Neural crest cell (in vitro differentiated cells): ENCODE data around the gene PPM1A. TPM values are rescaled to one million over a fixed set of nuclear protein-coding genes. Genes with fewer than 3 reads are reported as not detected.

Experiments
- DNase-seq: peaks from one replicate; pipeline ENCODE4 v3.0.0; 2021; ENCODE audit warnings: low read depth, mixed read lengths, low spot score
- H3K27ac Mint-ChIP-seq: one replicate; pipeline ENCODE4 v1.8.0; 2021; ENCODE audit warnings: mild to moderate bottlenecking, mixed read lengths; ENCODE audit not compliant: unreplicated experiment
- H3K27me3 Mint-ChIP-seq: 2 replicates; pipeline ENCODE4 v1.8.0; 2021; ENCODE audit warnings: low read depth, mild to moderate bottlenecking, mixed read lengths
- H3K36me3 Mint-ChIP-seq: 2 replicates; pipeline ENCODE4 v1.8.0; 2021; ENCODE audit warnings: low read depth, mild to moderate bottlenecking, mixed read lengths
- H3K4me1 Mint-ChIP-seq: 2 replicates; pipeline ENCODE4 v1.8.0; 2021; ENCODE audit warnings: mixed read lengths
- H3K4me3 Mint-ChIP-seq: one replicate; pipeline ENCODE4 v1.8.0; 2021; ENCODE audit warnings: mild to moderate bottlenecking, mixed read lengths
- H3K9me3 Mint-ChIP-seq: 2 replicates; pipeline ENCODE4 v1.8.0; 2021; ENCODE audit warnings: mixed read lengths
- total RNA-seq: library from RNA; stranded (reverse); gene quantifications from 2 replicates; pipeline ENCODE4 v1.2.1, GENCODE V29; 2021
- TF ChIP-seq, protein P1 (sequence below): fragments of 200-600 bp; sonication (generic); conservative IDR thresholded peaks from 2 replicates; pipeline ENCODE4 v1.5.0; 2021; ENCODE audit warnings: antibody characterized with exemption, mild to moderate bottlenecking

PPM1A gene
- total RNA-seq, 1 donor from 2014 or later, result 35.5 TPM

- Mint-ChIP-seq H3K36me3 (no peaks in the 10 kb centered on the region), H3K27me3 (no peaks in the 10 kb centered on the region), H3K27ac (no peak overlapping the region), H3K4me3 (no peak overlapping the region), H3K9me3 (no peaks in the 10 kb centered on the region), H3K4me1 (no peaks in the 10 kb centered on the region)
- TF ChIP-seq, protein P1, sequence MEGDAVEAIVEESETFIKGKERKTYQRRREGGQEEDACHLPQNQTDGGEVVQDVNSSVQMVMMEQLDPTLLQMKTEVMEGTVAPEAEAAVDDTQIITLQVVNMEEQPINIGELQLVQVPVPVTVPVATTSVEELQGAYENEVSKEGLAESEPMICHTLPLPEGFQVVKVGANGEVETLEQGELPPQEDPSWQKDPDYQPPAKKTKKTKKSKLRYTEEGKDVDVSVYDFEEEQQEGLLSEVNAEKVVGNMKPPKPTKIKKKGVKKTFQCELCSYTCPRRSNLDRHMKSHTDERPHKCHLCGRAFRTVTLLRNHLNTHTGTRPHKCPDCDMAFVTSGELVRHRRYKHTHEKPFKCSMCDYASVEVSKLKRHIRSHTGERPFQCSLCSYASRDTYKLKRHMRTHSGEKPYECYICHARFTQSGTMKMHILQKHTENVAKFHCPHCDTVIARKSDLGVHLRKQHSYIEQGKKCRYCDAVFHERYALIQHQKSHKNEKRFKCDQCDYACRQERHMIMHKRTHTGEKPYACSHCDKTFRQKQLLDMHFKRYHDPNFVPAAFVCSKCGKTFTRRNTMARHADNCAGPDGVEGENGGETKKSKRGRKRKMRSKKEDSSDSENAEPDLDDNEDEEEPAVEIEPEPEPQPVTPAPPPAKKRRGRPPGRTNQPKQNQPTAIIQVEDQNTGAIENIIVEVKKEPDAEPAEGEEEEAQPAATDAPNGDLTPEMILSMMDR, result no peak
- no peak for DNase-seq
Measured at GRCh38 chr14:60220917-60221316, 28.1 kb upstream of the PPM1A start.

GRCh38 chr14:60221457-60221856 is 27.6 kb upstream of the PPM1A start:
- no peaks in the 10 kb centered on the region for H3K36me3 Mint-ChIP-seq
- DNase-seq, result no peak
- TF ChIP-seq, protein P1, result no peak
- no peaks in the 10 kb centered on the region for H3K27me3 Mint-ChIP-seq
- H3K27ac Mint-ChIP-seq, result no peak overlapping the region
- H3K9me3 Mint-ChIP-seq, result no peaks in the 10 kb centered on the region
- no peak overlapping the region for H3K4me3 Mint-ChIP-seq
- no peaks in the 10 kb centered on the region for H3K4me1 Mint-ChIP-seq

DNA sequence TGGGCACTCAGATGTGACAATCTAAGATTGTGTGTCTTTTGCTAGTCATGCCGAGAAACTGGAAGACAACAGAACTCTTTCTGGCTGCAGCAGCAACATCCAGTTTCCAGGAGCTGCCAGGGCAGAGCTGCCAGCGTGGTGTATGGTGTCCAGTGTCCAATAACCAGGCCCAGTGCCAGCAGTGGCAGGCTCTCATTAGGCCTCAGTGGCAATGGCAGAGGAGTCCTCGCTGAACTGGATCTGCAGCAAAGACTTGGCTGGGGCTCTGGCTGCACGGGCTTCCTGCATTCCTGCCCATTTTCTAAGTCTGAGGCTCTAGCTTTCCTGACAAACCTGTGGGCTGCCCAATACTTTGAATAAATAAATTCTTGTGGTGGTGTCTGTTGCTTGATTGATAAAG is 26.2 kb upstream of the PPM1A start:
- Mint-ChIP-seq H3K4me3 (no peak overlapping the region), H3K36me3 (no peaks in the 10 kb centered on the region), H3K27me3 (no peaks in the 10 kb centered on the region), H3K27ac (no peak overlapping the region), H3K4me1 (no peaks in the 10 kb centered on the region), H3K9me3 (no peaks in the 10 kb centered on the region)
- TF ChIP-seq, protein P1, result no peak
- no peak for DNase-seq

DNA sequence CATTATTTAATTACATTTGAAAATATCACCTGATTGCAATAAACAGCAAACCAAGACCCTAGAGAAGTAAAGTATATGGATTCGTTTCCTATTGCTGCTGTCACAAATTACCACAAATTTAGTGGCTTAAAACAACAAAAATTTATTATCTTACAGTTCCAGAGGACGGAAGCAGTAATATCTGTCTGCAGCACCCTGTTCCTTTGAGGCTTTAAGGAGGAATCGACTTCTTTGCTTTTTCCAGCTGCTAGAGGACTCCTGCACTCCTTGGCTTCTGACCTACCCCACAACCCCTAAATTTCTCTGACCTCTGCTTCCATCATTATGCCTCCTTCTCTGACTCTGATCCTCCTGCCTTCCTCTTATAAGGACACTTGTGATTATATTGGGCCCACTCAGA is 23.8 kb upstream of the PPM1A start:
- H3K4me1 Mint-ChIP-seq, result no peaks in the 10 kb centered on the region
- no peak for DNase-seq
- H3K27me3 Mint-ChIP-seq, result no peaks in the 10 kb centered on the region
- no peaks in the 10 kb centered on the region for H3K9me3 Mint-ChIP-seq
- no peak overlapping the region for H3K27ac Mint-ChIP-seq
- H3K36me3 Mint-ChIP-seq, result no peaks in the 10 kb centered on the region
- H3K4me3 Mint-ChIP-seq, result no peak overlapping the region
- TF ChIP-seq, protein P1, result no peak

DNA sequence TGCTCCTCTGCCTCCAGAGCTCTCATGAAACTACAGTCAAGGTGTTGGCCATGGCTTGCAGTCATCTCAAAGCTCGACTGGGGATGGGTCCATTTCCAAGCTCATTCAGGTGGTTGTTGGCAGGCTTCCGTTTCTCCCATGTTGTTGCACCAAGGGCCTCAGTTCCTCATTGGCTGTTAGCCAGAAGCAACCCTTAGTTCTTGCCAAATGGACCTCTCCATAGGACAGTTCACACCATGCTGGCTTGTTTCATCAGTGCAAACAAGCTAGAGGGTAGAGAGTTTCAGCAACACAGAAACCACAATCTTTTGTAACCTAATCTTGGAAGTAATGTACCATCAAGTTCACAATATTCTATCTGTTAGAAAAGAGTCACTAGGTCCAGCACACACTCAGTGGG is 22.7 kb upstream of the PPM1A start:
- TF ChIP-seq, protein P1, result no peak
- Mint-ChIP-seq H3K36me3 (peaks cover 3% of the 10 kb centered on the region), H3K27me3 (no peaks in the 10 kb centered on the region), H3K27ac (no peak overlapping the region), H3K4me1 (no peaks in the 10 kb centered on the region), H3K9me3 (peaks cover 5% of the 10 kb centered on the region), H3K4me3 (no peak overlapping the region)
- no peak for DNase-seq

DNA sequence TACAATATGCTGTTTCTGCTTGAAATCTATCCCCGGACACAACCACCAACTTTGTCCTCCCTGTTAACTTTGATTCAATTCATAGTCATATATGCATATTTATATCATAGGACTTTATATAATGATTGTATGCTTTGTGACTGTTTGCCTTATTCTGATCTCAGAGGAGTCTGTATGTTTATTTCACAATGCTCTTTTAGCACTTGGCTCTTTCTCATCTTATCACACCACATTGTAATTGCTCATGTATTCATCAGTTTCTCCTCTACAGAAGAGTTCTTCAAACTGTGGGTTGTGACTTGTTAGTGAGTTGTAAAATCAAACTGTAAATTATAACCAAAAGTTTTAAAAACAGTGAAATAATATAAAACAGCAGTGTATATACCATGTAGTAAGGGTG is 21.7 kb upstream of the PPM1A start:
- H3K36me3 Mint-ChIP-seq, result peaks cover 5% of the 10 kb centered on the region
- no peak overlapping the region for H3K27ac Mint-ChIP-seq
- peaks cover 7% of the 10 kb centered on the region for H3K9me3 Mint-ChIP-seq

More for the DNA sequence above, 21.7 kb upstream of the PPM1A start:
- DNase-seq, result no peak
- TF ChIP-seq, protein P1, result no peak
- Mint-ChIP-seq H3K4me3 (no peak overlapping the region), H3K4me1 (no peaks in the 10 kb centered on the region), H3K27me3 (no peaks in the 10 kb centered on the region)
